NCI-H2081 treated with DMSO at 0.1 percent for 48 hours (cell line): ENCODE results near the gene HIRIP3.
A peak's percentile ranks its signal among the peaks of the same experiment; 100 is the strongest.

Experiments used
- DNase-seq: peaks from one replicate; lab custom pipeline; 2025; lab: John Stamatoyannopoulos, UW

HIRIP3 gene

GRCh38 chr16:29983420-29984136, 11.8 kb downstream of the HIRIP3 start:
- DNase-seq, result no peak

DNA sequence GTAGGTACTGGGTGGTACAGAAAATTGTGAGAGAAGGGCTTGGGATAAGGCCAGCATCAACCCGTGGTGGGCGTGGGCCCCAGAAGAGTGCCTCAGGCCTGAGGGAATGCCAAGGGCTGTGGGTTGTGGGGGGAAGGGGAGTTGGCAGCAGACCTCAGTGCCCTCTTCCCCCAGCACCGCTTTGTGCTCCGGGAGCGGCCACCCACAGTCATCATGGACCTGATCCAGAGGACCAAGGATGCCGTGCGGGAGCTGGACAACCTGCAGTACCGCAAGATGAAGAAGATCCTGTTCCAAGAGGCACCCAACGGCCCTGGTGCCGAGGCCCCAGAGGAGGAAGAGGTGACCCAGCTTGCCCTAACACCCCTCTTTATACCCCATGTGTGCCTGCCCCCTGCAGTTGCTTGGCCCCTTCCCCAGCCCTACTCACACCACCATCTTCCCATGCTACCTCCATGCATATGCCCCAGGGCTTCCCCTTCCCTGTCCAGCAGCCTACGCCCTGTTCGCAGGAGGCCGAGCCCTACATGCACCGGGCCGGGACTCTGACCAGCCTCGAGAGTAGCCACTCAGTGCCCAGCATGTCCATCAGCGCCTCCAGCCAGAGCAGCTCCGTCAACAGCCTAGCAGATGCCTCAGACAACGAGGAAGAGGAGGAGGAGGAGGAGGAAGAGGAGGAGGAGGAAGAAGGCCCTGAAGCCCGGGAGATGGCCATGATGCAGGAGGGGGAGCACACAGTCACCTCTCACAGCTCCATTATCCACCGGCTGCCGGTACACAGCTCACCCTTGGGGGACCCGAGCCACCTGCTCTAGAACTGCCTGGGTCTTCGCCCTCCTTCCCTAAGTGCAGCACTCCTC, 12.6 kb downstream of the HIRIP3 start:
- DNase-seq, result no peak

DNA sequence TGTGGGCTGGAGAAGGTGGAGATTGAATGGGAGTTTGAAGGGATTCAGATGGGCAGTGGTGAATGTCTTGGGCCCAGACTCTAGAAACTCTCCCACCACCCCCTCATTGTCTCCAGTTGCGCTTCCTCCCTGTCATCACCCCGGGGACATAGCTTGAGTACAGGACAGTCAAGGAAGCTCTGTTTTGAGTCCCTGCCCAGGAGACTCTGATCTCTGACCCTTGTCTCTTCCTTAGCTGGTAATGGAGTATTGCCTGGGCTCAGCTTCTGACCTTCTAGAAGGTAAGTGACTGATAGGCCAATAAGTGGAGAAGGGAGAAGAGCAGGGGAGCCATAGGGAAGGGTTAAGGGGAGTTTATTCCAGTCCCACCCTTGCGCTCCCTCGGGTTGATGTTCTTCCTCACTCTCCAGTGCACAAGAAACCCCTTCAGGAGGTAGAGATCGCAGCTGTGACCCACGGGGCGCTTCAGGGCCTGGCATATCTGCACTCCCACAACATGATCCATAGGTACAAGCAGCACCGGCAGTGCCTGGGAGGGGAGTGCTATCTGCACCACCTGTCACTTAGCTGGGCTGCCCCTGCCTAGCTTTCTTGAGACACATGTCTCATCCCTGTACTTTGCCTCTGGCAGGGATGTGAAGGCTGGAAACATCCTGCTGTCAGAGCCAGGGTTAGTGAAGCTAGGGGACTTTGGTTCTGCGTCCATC, 16.7 kb downstream of the HIRIP3 start:
- DNase-seq, result no peak

DNA sequence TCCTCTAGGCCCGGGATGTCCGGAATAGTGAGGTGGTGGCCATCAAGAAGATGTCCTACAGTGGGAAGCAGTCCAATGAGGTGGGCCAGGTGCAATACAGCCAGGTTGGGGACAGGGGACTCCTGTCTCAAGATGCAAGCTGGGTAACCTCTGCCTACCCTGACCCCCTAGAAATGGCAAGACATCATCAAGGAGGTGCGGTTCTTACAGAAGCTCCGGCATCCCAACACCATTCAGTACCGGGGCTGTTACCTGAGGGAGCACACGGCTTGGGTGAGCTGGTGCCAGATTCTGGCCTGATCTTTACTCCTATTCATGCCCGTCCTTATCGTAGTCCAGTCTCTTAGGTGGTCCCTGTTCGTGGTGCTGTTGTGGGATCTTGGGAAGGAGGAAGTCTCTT, 17.3 kb downstream of the HIRIP3 start:
- DNase-seq, result no peak

GRCh38 chr16:29977063-29977825, 18.2 kb downstream of the HIRIP3 start:
- no peak for DNase-seq

GRCh38 chr16:29975811-29976511, 19.5 kb downstream of the HIRIP3 start:
- no peak for DNase-seq

DNA sequence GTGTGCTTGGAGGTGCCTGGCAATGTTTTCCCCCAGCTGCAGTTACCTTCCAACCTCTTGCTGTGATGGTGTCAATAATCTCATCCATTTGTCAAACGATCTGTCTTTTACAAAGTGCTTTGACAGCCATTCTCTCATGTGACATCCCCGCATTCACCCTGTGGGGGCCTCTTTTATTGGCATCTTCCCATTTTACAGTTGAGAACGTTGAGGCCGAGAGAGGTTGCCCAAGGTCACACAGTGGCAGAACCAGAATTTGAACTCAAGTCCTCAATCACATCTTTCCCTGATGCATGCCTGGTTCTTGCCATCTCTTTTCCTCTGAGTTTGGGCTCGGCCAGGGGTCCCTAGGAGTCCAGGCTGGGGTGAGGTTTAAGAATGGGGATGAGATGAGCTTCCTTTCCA, 20.3 kb downstream of the HIRIP3 start:
- DNase-seq, result no peak

GRCh38 chr16:29974291-29975133, 20.9 kb downstream of the HIRIP3 start:
- DNase-seq, result no peak

- peak; percentile 78 for DNase-seq
Observed at GRCh38 chr16:29973384-29974246, 21.8 kb downstream of the HIRIP3 start, which contains the start of gene TAOK2. TSS of gene TAOK2 (plus strand) at chr16:29973868. CDS start at chr16:29977773, 3,905 bp downstream.

DNA sequence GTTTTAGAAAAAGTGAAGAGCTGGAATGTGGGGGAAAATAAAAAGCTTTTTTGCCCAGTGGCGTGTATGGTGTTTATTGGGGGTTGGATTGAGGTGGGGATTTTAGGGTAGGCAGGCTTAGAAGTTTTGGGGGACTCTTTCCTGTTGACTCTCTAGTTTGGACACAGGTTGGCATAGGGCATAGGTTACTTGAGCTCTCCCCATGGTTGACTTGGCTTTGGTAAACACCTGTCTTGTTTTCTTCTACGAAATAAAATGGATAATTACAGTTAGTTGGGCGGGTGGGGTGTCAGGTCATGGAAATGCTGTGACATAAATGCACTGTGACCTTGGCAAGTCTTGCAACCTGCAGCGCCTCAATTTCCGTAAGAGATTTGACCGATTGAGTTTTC, 22.4 kb downstream of the HIRIP3 start:
- no peak for DNase-seq

GRCh38 chr16:29972500-29972899, 22.9 kb downstream of the HIRIP3 start:
- no peak for DNase-seq

DNA sequence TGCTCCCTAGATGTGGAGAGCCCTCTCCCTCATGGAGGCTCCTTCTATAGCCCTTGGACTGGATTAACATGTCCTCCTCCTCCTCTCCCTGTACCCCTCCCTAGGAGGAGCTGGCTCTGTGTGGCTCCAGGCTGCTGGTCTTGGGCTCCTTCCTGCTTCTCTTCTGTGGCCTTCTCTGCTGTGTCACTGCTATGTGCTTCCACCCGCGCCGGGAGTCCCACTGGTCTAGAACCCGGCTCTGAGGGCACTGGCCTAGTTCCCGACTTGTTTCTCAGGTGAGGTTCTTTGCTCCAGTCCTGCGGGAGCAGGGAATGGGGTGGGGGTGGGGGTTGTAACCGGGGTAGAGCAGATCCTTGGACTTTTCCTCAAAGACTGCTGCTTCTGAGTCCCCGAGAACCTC, 24.1 kb downstream of the HIRIP3 start:
- no peak for DNase-seq

DNA sequence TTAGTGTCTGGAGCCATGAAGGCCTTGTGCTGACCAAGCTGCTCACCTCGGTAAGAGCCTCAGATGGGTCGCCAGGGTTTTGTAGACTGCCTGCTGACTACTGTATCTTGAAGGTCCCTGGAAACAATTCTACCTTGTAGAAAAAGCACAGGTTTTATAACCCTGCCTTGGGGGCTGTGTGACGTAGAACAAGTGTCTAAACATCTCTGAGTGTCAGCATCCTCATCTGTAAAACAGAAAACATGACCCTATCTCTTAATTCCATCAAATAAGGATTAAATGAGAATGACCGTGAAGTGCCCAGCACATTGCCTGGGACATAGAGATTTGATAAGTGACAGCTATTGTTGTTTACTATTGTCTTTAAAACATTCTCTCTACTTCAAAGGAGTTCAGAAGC, 27.2 kb downstream of the HIRIP3 start:
- no peak for DNase-seq

DNA sequence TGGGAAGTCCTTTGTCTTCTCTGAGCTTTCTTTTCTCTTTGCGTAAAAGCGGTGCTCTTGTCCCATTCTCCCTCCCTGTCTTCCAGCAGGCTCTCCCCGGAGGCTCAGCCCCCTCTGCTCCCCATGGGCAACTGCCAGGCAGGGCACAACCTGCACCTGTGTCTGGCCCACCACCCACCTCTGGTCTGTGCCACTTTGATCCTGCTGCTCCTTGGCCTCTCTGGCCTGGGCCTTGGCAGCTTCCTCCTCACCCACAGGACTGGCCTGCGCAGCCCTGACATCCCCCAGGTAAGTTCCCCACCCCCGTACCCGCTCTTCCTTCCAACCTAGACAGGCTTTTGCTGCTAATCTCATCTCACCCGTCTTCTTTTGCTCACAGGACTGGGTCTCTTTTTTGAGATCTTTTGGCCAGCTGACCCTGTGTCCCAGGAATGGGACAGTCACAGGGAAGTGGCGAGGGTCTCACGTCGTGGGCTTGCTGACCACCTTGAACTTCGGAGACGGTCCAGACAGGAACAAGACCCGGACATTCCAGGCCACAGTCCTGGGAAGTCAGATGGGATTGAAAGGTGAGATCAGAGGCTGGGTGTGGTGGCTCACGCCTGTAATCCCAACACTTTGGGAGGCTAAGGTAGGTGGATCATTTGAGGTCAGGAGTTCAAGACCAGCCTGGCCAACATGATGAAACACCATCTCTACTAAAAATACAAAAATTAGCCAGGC, 32.2 kb downstream of the HIRIP3 start:
- DNase-seq, result no peak

- no peak for DNase-seq
Observed at GRCh38 chr16:29962344-29962994, 32.9 kb downstream of the HIRIP3 start.

DNA sequence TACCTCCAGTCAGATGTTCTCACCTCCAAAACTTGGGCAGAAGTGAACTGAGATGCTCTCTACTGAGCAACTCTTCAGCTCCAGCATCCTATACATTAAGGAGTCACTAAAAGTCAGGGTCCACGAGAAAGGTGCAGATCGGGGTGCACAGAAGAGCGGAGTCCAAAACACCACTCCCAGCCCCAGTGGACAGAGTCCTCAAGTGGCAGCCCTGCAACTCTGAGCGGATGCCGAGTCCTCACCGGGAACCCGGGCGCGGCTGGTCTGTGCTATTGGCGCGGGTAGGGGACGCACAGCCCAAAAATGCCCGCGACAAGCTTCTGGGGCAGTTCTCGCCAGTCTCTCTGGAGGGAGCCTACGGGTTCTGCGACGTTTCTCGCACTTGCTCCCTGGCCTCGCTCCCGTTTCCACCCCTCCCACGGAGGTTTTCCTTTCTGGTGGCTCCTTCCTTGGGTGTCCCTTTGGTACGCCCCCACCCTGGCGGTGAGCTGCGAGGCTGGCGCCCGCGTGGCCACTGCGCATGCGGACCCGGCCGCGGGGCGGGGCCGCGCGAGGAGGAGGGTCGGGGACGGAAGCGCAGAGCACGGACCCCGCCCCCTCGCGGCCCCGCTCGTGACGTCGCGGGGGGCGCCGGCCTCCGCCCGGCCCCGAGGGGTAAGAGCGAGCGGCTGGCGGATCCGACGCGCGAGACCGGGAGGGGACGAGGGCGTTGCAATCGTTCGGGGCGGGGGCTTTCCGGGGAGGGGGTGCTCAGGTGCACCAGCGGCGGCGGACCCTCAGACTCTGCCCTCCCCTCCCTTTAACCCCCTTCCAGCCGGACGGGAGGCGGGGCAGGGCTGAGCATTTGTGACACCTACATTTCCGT, 33.7 kb downstream of the HIRIP3 start, which contains the start of gene TMEM219:
Gene TMEM219 (plus strand): TSS at position 601 of the 865 bp plus-strand sequence. CDS start 1,065 bp downstream, outside the sequence.
- no peak for DNase-seq

- DNase-seq, result no peak
Observed at GRCh38 chr16:29961127-29961478, 34.3 kb downstream of the HIRIP3 start.
